Measurements from ENCODE around the gene PHACTR4. TPM values are rescaled to one million over a fixed set of nuclear protein-coding genes. Genes with fewer than 3 reads are reported as not detected.

PHACTR4 gene
- total and polyA plus RNA-seq, 9 of the 15 experiments (the other 6 are each of a cell fraction or from before 2014, with no cell fraction given) = 6.4 to 43.6 (median 14.2) TPM

- TF ChIP-seq ZBTB49 (CRISPR knock-in tag; IDR thresholded peaks at IDR 0.05; ENCODE audit: borderline replicate concordance) = no peak
- TF ChIP-seq SOX6 (IDR thresholded peaks at IDR 0.05) = peak; percentile 55; the same call in 1 of the 2 replicates
- TF ChIP-seq ARID3A (IDR thresholded peaks at IDR 0.05; ENCODE audit: borderline replicate concordance, low read depth, low read length) = no peak
- peak; percentile 65 for TF ChIP-seq TAL1 (IDR thresholded peaks at IDR 0.05)
- TF ChIP-seq RFX1 (IDR thresholded peaks at IDR 0.05) = no peak
- TF ChIP-seq E2F8 (IDR thresholded peaks at IDR 0.05; ENCODE audit: low read depth, partially characterized antibody) = no peak
- TF ChIP-seq MIER1 (IDR thresholded peaks at IDR 0.05; ENCODE audit: low read depth) = 0 out of 2 replicates have a peak, but pooled peaks have one; percentile 3
- TF ChIP-seq TCF3 (CRISPR knock-in tag; IDR thresholded peaks at IDR 0.05) = peak; percentile 77
- TF ChIP-seq ZNF3 (CRISPR knock-in tag; IDR thresholded peaks at IDR 0.05) = no peak
- no peak for TF ChIP-seq KAT8 (IDR thresholded peaks at IDR 0.05; ENCODE audit: low read depth)
- no peak for TF ChIP-seq ZNF224 (CRISPR knock-in tag; IDR thresholded peaks at IDR 0.05)
- TF ChIP-seq RERE (CRISPR knock-in tag; IDR thresholded peaks at IDR 0.05; ENCODE audit: borderline replicate concordance) = no peak
- no peak for TF ChIP-seq ZNF76 (CRISPR knock-in tag; IDR thresholded peaks at IDR 0.05; ENCODE audit: borderline replicate concordance)
- no peak for TF ChIP-seq ZNF146 (CRISPR knock-in tag; IDR thresholded peaks at IDR 0.05; ENCODE audit: unreplicated experiment)
- TF ChIP-seq NFYB (IDR thresholded peaks at IDR 0.05; ENCODE audit: extremely low read depth, insufficient read length) = no peak
- TF ChIP-seq FOXA3 (CRISPR knock-in tag; conservative IDR thresholded peaks at IDR 0.05 in 1 of 2, IDR thresholded peaks at IDR 0.05 in 1 of 2) = 0 out of 4 replicates have a peak, but pooled peaks of 1 of the 2 experiments have one; percentile 8
- TF ChIP-seq ZNF324 (CRISPR knock-in tag; IDR thresholded peaks at IDR 0.05) = no peak
Measured at GRCh38 chr1:28449904-28450303, 80.4 kb downstream of the PHACTR4 start (continued).

All from K562 (cell line).